Ascending aorta (tissue), 2 donors: ENCODE measurements around the gene RTL10. TPM values are rescaled to one million over a fixed set of nuclear protein-coding genes. Genes with fewer than 3 reads are reported as not detected.

Experiments
- DNase-seq, 2 donors: peaks; one replicate each; pipeline ENCODE4 v3.0.0-alpha.2; 2019; ENCODE audit warnings: low spot score in 2 of 2
- H3K27ac ChIP-seq, 2 donors: fragments of 200-600 bp; sonication (generic); one replicate each; pipeline ENCODE4 v1.5.1; 2016 to 2017; ENCODE audit warnings: mild to moderate bottlenecking in 1 of 2
- H3K27me3 ChIP-seq: fragments of 200-600 bp; sonication (generic); one replicate; pipeline ENCODE4 v1.5.1; 2017
- H3K36me3 ChIP-seq, 2 donors: fragments of 200-600 bp; sonication (generic); one replicate each; pipeline ENCODE4 v1.5.1; 2016
- H3K4me1 ChIP-seq, 2 donors: fragments of 200-600 bp; sonication (generic); one replicate each; pipeline ENCODE4 v1.5.1; 2016 to 2017; ENCODE audit warnings: mild to moderate bottlenecking in 1 of 2
- H3K4me3 ChIP-seq, 2 donors: fragments of 200-600 bp; sonication (generic); one replicate each; pipeline ENCODE4 v1.5.1; 2016 to 2017; ENCODE audit warnings: mild to moderate bottlenecking in 1 of 2
- H3K9me3 ChIP-seq, 2 donors: fragments of 200-600 bp; sonication (generic); one replicate each; pipeline ENCODE4 v1.5.1; 2016
- intact Hi-C: fragments of 100-400 bp; cut with DNase I; formaldehyde crosslinking; loops from one replicate; pipeline ENCODE4 v1.15.1; 2023
- total RNA-seq: library from RNA; depleted of rRNA; stranded (reverse); fragments of >200 nt; gene quantifications from one replicate; pipeline ENCODE4 v1.1.0, GENCODE V29; 2016
- TF ChIP-seq, protein P1 (sequence below), 3 experiments: fragments of 200-600 bp in 2 of 3; fragments of 450-650 bp in 1 of 3; sonication (generic) in 2 of 3; IDR thresholded peaks; one replicate each; pipeline ENCODE4 v1.5.1; 2016 to 2019; ENCODE audit warnings: antibody characterized with exemption in 3 of 3, mild to moderate bottlenecking in 1 of 3, moderate library complexity in 1 of 3

The RTL10 gene
- total RNA-seq, 1 donor from 2014 or later: 8.8 TPM

GRCh38 chr22:19855504-19856409, 1.1 kb upstream of the RTL10 start:
- TF ChIP-seq, protein P1, sequence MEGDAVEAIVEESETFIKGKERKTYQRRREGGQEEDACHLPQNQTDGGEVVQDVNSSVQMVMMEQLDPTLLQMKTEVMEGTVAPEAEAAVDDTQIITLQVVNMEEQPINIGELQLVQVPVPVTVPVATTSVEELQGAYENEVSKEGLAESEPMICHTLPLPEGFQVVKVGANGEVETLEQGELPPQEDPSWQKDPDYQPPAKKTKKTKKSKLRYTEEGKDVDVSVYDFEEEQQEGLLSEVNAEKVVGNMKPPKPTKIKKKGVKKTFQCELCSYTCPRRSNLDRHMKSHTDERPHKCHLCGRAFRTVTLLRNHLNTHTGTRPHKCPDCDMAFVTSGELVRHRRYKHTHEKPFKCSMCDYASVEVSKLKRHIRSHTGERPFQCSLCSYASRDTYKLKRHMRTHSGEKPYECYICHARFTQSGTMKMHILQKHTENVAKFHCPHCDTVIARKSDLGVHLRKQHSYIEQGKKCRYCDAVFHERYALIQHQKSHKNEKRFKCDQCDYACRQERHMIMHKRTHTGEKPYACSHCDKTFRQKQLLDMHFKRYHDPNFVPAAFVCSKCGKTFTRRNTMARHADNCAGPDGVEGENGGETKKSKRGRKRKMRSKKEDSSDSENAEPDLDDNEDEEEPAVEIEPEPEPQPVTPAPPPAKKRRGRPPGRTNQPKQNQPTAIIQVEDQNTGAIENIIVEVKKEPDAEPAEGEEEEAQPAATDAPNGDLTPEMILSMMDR (IDR thresholded peaks at IDR 0.05): no peak
- H3K27ac ChIP-seq: peak overlapping the region; percentile 91 to 94
- intact Hi-C loops: loop anchor here (2.0 to 10.0 kb wide), 4 partner anchors 137 to 561 kb away; partner anchors contain the start of genes C22orf39, CLTCL1 and TANGO2
- H3K9me3 ChIP-seq: no peaks in the 10 kb centered on the region
- no peaks in the 10 kb centered on the region for H3K27me3 ChIP-seq
- H3K4me3 ChIP-seq: peak overlapping the region; percentile 72 to 73
- peaks cover 14% of the 10 kb centered on the region in 2 donors for H3K4me1 ChIP-seq
- H3K36me3 ChIP-seq: peaks cover 9 to 16% of the 10 kb centered on the region in 2 donors
- peak in 1 of 2 donors; percentile 82 for DNase-seq

DNA sequence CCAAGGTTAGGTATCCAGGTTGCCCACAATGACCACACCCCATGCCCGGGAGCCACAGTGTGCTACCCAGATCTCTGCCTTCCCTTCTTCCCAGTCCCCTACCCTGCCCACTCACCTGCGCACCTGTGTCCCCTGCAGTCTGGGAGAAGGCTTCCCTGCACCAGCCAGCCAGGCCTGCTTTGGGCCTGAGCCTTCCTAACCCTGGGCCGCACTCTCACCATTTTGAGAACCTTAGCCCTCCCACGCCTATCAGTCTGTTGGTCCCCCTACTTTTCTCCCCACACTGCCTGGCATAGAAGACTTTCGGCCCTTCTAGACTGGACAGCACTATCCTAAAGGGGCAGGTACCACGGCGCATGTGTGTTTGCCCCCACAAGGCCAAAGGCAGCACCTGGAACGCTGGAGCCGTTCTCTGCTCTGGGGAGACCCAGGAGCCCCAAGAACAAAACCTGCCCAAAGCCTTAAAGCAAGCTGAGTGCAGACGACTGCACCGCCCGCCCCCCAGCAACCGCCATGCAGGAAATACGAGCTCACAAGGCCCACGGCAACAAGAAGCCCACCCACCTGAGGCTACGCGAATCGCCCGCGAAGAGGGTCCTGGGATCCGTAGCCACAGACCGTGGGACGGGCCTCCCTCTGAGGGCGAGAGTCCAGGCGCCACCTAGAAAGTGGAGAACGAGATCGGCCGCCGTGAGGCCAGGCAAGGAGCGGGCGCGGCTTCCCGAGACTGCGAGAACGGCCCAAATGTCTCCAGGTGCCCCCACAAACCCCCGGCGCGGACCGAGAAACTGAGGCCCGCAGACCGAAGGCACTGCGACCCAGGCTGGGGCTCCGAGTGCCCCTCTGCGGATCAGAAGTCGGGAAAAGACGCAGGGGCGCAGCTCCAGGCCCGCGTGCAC, 546 bp downstream of the RTL10 start:
- Histone ChIP-seq H3K4me3 (peak overlapping the region; percentile 72 to 73), H3K36me3 (peaks cover 14 to 23% of the 10 kb centered on the region in 2 donors), H3K4me1 (peaks cover 14% of the 10 kb centered on the region in 2 donors), H3K27me3 (no peaks in the 10 kb centered on the region), H3K27ac (peak overlapping the region; percentile 74 to 94), H3K9me3 (no peaks in the 10 kb centered on the region)
- TF ChIP-seq, protein P1 (IDR thresholded peaks at IDR 0.05): no peak
- intact Hi-C loops: loop anchor here (2.0 to 10.0 kb wide), 4 partner anchors 135 to 559 kb away; partner anchors contain the start of genes C22orf39, CLTCL1 and TANGO2
- no peak for DNase-seq

GRCh38 chr22:19853058-19853878, 1.4 kb downstream of the RTL10 start:
- H3K36me3 ChIP-seq: peaks cover 14 to 23% of the 10 kb centered on the region in 2 donors
- peaks cover 14% of the 10 kb centered on the region in 2 donors for H3K4me1 ChIP-seq
- peak overlapping the region; percentile 72 to 73 for H3K4me3 ChIP-seq
- DNase-seq: no peak
- H3K27me3 ChIP-seq: no peaks in the 10 kb centered on the region
- TF ChIP-seq, protein P1 (IDR thresholded peaks at IDR 0.05): no peak
- no peaks in the 10 kb centered on the region for H3K9me3 ChIP-seq
- intact Hi-C loops: loop anchor here (10.0 kb wide), 3 partner anchors 172 to 558 kb away; partner anchors contain the start of genes C22orf39, CLTCL1 and TANGO2
- peak overlapping the region in 1 of 2 donors; percentile 74 for H3K27ac ChIP-seq

DNA sequence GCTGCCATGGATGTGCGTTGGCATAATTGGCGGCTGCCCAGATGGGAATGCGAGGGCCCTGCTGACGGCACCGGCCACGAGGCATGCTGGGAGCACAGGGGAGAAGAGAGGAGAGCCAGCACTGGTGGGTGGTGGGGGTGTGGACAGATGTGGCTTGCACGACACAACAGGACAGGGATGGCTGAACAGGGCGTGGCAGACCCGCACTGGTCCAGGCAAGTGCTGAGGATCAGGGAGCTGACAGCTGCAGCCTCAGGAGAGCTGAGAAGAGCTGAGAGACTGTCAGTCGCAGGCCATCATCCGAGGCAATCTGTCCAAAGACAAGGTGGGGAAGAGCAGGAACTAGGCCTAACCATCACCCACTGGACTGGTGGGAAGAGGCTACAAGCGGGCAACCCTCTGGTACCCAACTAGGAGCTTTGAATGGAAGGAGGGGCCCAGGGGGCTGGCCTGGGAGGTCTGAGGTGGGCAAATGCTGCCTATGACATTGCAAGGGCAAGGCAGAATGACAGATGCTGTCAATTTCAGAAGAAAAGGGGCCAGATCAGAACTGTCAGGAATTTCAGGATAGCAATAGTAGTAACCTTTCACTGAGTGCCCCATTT, 2.4 kb downstream of the RTL10 start:
- TF ChIP-seq, protein P1 (IDR thresholded peaks at IDR 0.05): no peak
- intact Hi-C loops: loop anchor here (10.0 kb wide), 3 partner anchors 173 to 557 kb away; partner anchors contain the start of genes C22orf39, CLTCL1 and TANGO2
- no peak overlapping the region for H3K4me3 ChIP-seq

More for the DNA sequence above, 2.4 kb downstream of the RTL10 start:
- DNase-seq: no peak
- Histone ChIP-seq H3K4me1 (peaks cover 14% of the 10 kb centered on the region in 2 donors), H3K27me3 (no peaks in the 10 kb centered on the region), H3K36me3 (peaks cover 14 to 23% of the 10 kb centered on the region in 2 donors), H3K27ac (no peak overlapping the region), H3K9me3 (no peaks in the 10 kb centered on the region)
